ENCODE results near the gene UNC93B1.

UNC93B1 gene

DNA sequence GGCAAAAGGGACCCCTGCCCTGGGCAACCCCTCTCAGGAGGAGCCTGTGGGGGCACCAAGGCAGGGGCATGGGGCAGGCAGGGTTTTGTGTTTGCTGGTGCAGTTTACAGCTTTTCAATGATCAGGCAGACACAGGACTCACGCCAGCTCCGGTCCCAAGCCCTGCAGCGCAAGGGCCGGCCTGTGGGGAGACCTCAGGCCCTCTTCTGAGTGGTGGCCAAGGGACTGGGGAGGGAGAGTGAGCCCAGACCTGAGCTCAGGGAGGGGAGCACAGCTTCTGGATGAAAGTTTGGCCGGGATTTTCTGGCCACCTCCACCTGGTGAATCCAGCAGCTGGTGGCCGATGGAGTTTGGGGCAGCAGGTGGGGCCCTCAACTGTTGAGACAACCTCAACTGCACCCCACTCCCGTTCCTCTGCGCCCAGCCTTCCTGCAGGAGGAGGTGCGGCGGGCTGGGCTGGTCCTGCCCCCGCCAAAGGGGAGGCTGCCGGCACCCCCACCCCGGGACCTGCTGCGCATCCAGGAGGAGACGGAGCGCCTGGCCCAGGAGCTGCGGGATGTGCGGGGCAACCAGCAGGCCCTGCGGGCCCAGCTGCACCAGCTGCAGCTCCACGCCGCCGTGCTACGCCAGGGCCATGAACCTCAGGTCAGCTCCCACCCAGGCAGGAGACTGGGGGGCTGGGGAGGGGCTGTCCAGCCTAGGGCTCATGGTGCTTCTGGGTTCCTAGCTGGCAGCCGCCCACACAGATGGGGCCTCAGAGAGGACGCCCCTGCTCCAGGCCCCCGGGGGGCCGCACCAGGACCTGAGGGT, 38.5 kb upstream of the UNC93B1 start:
- H3K4me3 ChIP-seq (replicated peaks; ENCODE audit: low read depth, low read length), result no peak overlapping the region
- TF ChIP-seq, protein P1, sequence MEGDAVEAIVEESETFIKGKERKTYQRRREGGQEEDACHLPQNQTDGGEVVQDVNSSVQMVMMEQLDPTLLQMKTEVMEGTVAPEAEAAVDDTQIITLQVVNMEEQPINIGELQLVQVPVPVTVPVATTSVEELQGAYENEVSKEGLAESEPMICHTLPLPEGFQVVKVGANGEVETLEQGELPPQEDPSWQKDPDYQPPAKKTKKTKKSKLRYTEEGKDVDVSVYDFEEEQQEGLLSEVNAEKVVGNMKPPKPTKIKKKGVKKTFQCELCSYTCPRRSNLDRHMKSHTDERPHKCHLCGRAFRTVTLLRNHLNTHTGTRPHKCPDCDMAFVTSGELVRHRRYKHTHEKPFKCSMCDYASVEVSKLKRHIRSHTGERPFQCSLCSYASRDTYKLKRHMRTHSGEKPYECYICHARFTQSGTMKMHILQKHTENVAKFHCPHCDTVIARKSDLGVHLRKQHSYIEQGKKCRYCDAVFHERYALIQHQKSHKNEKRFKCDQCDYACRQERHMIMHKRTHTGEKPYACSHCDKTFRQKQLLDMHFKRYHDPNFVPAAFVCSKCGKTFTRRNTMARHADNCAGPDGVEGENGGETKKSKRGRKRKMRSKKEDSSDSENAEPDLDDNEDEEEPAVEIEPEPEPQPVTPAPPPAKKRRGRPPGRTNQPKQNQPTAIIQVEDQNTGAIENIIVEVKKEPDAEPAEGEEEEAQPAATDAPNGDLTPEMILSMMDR (IDR thresholded peaks at IDR 0.05; ENCODE audit: low read length, missing control alignments), result no peak
- DNase-seq (ENCODE audit: low read depth), result no peak

DNA sequence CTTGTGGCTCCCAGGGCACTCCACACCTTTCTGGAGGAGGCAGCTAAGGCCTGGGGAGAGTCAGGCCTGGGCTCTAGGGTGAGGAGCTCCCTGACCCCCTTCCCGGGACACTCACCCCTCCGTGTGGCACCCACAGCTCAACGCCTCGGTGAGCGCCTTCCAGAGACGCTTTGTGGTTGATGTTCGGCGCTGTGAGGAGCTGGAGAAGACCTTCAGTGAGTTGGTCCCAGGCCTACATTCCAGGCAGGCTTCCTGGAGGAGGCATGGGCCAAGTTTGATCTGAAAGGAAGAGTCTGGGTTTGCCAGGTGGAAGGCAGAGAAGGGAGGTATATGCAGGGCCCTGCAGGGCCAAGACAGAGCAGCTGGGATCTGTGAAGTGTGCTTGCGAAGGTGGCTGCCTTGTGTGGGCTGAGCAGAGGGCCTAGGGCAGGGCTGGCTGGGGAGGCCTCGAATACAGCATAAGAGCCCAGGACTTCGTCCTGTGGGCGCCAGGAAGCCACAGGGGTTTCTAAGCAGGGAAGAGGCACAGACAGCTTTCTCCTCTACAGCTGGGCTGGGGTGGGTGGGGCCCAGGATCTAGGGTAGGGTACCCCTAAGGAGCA, 37.8 kb upstream of the UNC93B1 start:
- H3K4me3 ChIP-seq (replicated peaks; ENCODE audit: low read depth, low read length), result no peak overlapping the region
- TF ChIP-seq, protein P1 (IDR thresholded peaks at IDR 0.05; ENCODE audit: low read length, missing control alignments), result no peak
- DNase-seq (ENCODE audit: low read depth), result no peak

GRCh38 chr11:68040957-68041591, 37.2 kb upstream of the UNC93B1 start:
- DNase-seq (ENCODE audit: low read depth), result no peak
- TF ChIP-seq, protein P1 (IDR thresholded peaks at IDR 0.05; ENCODE audit: low read length, missing control alignments), result no peak
- peak overlapping the region; percentile 73 for H3K4me3 ChIP-seq (replicated peaks; ENCODE audit: low read depth, low read length)

DNA sequence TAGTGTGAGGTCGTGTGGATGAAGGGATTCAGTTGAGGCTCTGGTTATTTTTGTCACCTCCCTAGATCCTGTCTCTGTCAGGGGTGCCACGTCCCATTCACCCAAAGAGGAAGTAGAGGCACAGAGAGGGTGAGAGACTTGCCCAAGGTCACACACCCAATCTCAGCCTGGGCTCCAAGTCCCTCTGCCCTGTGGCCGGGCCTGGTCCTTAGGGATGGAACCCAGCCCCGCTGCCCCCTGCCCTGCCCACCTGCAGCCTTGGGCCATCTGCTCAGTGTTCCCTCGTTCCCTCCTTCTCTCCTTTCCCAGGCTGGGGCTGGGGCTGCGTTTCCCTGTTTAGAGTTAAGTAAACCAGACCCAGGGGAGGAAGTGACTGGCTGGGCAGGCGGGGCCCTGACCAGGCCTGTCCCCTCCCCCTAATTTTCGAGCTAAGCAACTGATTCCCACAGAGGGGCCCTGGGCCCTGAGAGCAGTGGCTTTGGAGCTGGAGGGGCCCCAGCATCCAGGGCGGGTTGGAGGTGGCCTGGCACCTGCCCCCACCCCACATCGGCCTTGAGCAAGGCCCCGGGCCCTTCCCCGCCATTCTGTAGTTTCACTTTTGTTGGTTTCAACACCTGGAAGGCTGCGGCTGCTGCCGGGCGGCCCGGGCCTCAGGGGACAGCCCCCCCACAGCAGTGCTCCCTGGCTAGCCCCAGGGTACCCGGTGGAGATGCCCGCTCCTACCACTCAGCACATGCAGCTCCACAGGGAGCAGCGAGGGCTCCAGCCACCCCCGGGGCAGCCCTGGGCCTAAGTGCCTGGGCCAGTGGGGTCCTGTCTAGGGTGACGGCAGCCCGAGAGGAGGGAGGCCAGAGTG, 36.4 kb upstream of the UNC93B1 start:
- peak overlapping the region; percentile 73 for H3K4me3 ChIP-seq (replicated peaks; ENCODE audit: low read depth, low read length)
- peak; percentile 79 for DNase-seq (ENCODE audit: low read depth)
- TF ChIP-seq, protein P1 (IDR thresholded peaks at IDR 0.05; ENCODE audit: low read length, missing control alignments), result no peak

DNA sequence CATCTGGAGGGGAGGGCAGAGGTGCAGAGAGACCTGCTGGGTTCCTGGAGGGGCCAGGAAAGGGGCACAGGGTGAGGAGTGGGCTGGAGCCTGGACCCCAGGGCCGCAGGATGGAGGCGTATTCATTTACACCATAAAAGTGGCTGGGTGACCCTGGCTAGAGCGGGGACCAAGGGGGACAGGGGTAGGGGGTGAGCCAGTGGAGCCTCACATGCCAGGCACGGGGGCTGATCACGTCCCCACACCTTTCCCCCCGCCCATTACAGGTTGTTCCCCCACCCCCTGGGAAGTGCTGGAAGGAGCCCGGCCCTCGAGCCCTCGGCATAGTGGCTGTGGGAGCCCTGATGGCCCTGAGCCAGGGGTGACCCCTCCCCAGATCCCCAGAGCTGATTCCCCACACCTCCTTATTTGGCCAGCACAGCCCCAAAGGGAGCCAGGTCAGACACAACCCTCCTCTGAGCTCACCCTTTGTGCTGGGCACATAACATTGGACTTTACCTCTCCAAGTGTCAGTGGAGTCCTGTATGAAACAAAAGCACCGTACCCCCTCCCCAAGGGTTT, 35.7 kb upstream of the UNC93B1 start:
- no peak for DNase-seq (ENCODE audit: low read depth)
- peak overlapping the region; percentile 73 for H3K4me3 ChIP-seq (replicated peaks; ENCODE audit: low read depth, low read length)
- TF ChIP-seq, protein P1 (IDR thresholded peaks at IDR 0.05; ENCODE audit: low read length, missing control alignments), result no peak
